IMR-90 (cell line): ENCODE data around the gene NUPR1. TPM values are rescaled to one million over a fixed set of nuclear protein-coding genes. Genes with fewer than 3 reads are reported as not detected.

Source experiments
- ATAC-seq: fragments of 200-7000 bp; cut with Tn5 transposase; 2 replicates; pipeline ENCODE4 v1.9.1; 2020; ENCODE audit warnings: low read depth, mild to moderate bottlenecking, moderate library complexity
- BruUV-seq: library from RNA; stranded (reverse); fragments of 400-500 nt; replicated peaks from 2 replicates; lab custom pipeline; 2021; lab: Mats Ljungman, UMichigan
- CTCF ChIA-PET: fragments of 300-600 bp; formaldehyde crosslinking; extraction: SDS; loops from one replicate; lab custom pipeline; 2021; ENCODE audit warnings: antibody characterized with exemption; lab: Yijun Ruan, JAX
- POLR2A ChIA-PET: fragments of 300-600 bp; sonication (Branson Sonifier 250); formaldehyde crosslinking; loops from one replicate; lab custom pipeline; 2022; ENCODE audit warnings: antibody characterized with exemption; ENCODE audit not compliant: unreplicated experiment; lab: Charles Lee
- DNase-seq: peaks from one replicate; pipeline ENCODE4 v3.0.0; 2013
- H2AFZ ChIP-seq: replicated peaks from 2 replicates; pipeline ENCODE3; 2013; ENCODE audit warnings: low read length, mild to moderate bottlenecking; ENCODE audit not compliant: poor library complexity
- H2AK5ac ChIP-seq: 2 replicates; pipeline ENCODE4 v1.6.1; 2013; ENCODE audit warnings: low read depth, low read length, inconsistent platforms
- H2AK9ac ChIP-seq: replicated peaks from 2 replicates; pipeline ENCODE3; 2013; ENCODE audit warnings: mild to moderate bottlenecking, low read depth, low read length, moderate library complexity; ENCODE audit not compliant: poor library complexity
- H2BK120ac ChIP-seq: 2 replicates; pipeline ENCODE4 v1.6.1; 2013; ENCODE audit warnings: low read depth, low read length, inconsistent platforms
- H2BK15ac ChIP-seq: 3 replicates; pipeline ENCODE4 v1.6.1; 2013; ENCODE audit warnings: low read depth, low read length, inconsistent platforms
- H2BK20ac ChIP-seq: 2 replicates; pipeline ENCODE4 v1.6.1; 2013; ENCODE audit warnings: low read depth, mild to moderate bottlenecking, inconsistent platforms, low read length, moderate library complexity
- H2BK5ac ChIP-seq: 2 replicates; pipeline ENCODE4 v1.6.1; 2013; ENCODE audit warnings: mild to moderate bottlenecking, low read depth, low read length, inconsistent platforms; ENCODE audit not compliant: poor library complexity, severe bottlenecking
- H3K14ac ChIP-seq: replicated peaks from 2 replicates; pipeline ENCODE4 v1.6.1; 2013; ENCODE audit warnings: low read depth, low read length, inconsistent platforms
- H3K18ac ChIP-seq: 2 replicates; pipeline ENCODE4 v1.6.1; 2013; ENCODE audit warnings: low read depth, low read length, control low read depth
- H3K23ac ChIP-seq: 2 replicates; pipeline ENCODE4 v1.6.1; 2013; ENCODE audit warnings: low read depth, low read length, inconsistent platforms
- H3K27ac ChIP-seq: 2 replicates; pipeline ENCODE4 v1.5.1; 2013; ENCODE audit warnings: mild to moderate bottlenecking, control low read depth, low read length; ENCODE audit not compliant: insufficient read depth
- H3K27me3 ChIP-seq: 2 replicates; pipeline ENCODE4 v1.6.1; 2013; ENCODE audit warnings: low read length; ENCODE audit not compliant: control insufficient read depth, insufficient read depth
- H3K36me3 ChIP-seq: 2 replicates; pipeline ENCODE4 v1.6.1; 2013; ENCODE audit warnings: low read length, mixed read lengths; ENCODE audit not compliant: control insufficient read depth, insufficient read depth
- H3K4ac ChIP-seq: 2 replicates; pipeline ENCODE4 v1.6.1; 2013; ENCODE audit warnings: low read depth, low read length, inconsistent platforms
- H3K4me1 ChIP-seq: 2 replicates; pipeline ENCODE4 v1.6.1; 2013; ENCODE audit warnings: low read length, mixed read lengths; ENCODE audit not compliant: control insufficient read depth, insufficient read depth
- H3K4me2 ChIP-seq: 2 replicates; pipeline ENCODE4 v1.6.1; 2013; ENCODE audit warnings: low read depth, mild to moderate bottlenecking, control low read depth, low read length, moderate library complexity
- H3K4me3 ChIP-seq: 2 replicates; pipeline ENCODE4 v1.5.1; 2013; ENCODE audit warnings: low read depth, mild to moderate bottlenecking, control low read depth, low read length, moderate library complexity; ENCODE audit not compliant: insufficient read depth
- H3K56ac ChIP-seq: 2 replicates; pipeline ENCODE4 v1.6.1; 2013; ENCODE audit warnings: low read length, inconsistent platforms; ENCODE audit not compliant: insufficient read depth; ENCODE audit errors: extremely low read depth
- H3K79me1 ChIP-seq, 2 experiments: 2 replicates each; pipeline ENCODE4 v1.6.1; 2013; ENCODE audit warnings: low read length in 2 of 2, inconsistent platforms in 1 of 2, low read depth in 1 of 2
- H3K9ac ChIP-seq: 2 replicates; pipeline ENCODE4 v1.6.1; 2013; ENCODE audit warnings: low read depth, low read length, control low read depth
- H3K9me1 ChIP-seq: 2 replicates; pipeline ENCODE4 v1.6.1; 2013; ENCODE audit warnings: low read length, inconsistent platforms; ENCODE audit not compliant: insufficient read depth
- H3K9me3 ChIP-seq: 2 replicates; pipeline ENCODE4 v1.6.1; 2013; ENCODE audit warnings: low read length; ENCODE audit not compliant: control insufficient read depth, insufficient read depth
- H4K20me1 ChIP-seq: 2 replicates; pipeline ENCODE4 v1.6.1; 2013; ENCODE audit warnings: low read length, inconsistent platforms; ENCODE audit not compliant: insufficient read depth
- H4K5ac ChIP-seq: 2 replicates; pipeline ENCODE4 v1.6.1; 2013; ENCODE audit warnings: mild to moderate bottlenecking, low read depth, low read length, control low read depth
- H4K8ac ChIP-seq, 2 experiments: 2 replicates each; pipeline ENCODE4 v1.6.1; 2013; ENCODE audit warnings: low read depth in 2 of 2, low read length in 2 of 2, control low read depth in 1 of 2, inconsistent platforms in 1 of 2
- H4K91ac ChIP-seq: 2 replicates; pipeline ENCODE4 v1.6.1; 2013; ENCODE audit warnings: low read depth, low read length, inconsistent platforms; ENCODE audit not compliant: insufficient read depth
- BHLHE40 ChIP-seq: fragments of 150-350 bp; IDR thresholded peaks from 2 replicates; pipeline ENCODE4 v1.6.1; 2016; ENCODE audit warnings: mild to moderate bottlenecking, low read depth, low read length
- CEBPB ChIP-seq: IDR thresholded peaks from 2 replicates; pipeline ENCODE4 v1.6.1; 2012; ENCODE audit warnings: low read depth, low read length, improper control_type of control experiment
- CHD1 ChIP-seq: IDR thresholded peaks from 2 replicates; pipeline ENCODE4 v1.6.1; 2012; ENCODE audit warnings: low read depth, low read length, improper control_type of control experiment
- ELK1 ChIP-seq: fragments of 150-350 bp; IDR thresholded peaks from 2 replicates; pipeline ENCODE4 v1.6.1; 2016; ENCODE audit warnings: low read depth, mild to moderate bottlenecking, low read length, moderate library complexity, borderline replicate concordance
- FOS ChIP-seq: fragments of 150-350 bp; IDR thresholded peaks from 2 replicates; pipeline ENCODE4 v1.6.1; 2016; ENCODE audit warnings: low read depth, low read length
- MAFK ChIP-seq: IDR thresholded peaks from 2 replicates; pipeline ENCODE4 v1.6.1; 2012; ENCODE audit warnings: low read depth, low read length, improper control_type of control experiment
- MAZ ChIP-seq: IDR thresholded peaks from 2 replicates; pipeline ENCODE4 v1.6.1; 2012; ENCODE audit warnings: low read depth, mild to moderate bottlenecking, low read length, improper control_type of control experiment, moderate library complexity, borderline replicate concordance
- MXI1 ChIP-seq: IDR thresholded peaks from 2 replicates; pipeline ENCODE4 v1.6.1; 2012; ENCODE audit warnings: low read depth, mild to moderate bottlenecking, low read length, moderate library complexity, borderline replicate concordance
- RAD21 ChIP-seq: IDR thresholded peaks from 2 replicates; pipeline ENCODE4 v1.6.1; 2012; ENCODE audit warnings: low read length, improper control_type of control experiment
- RCOR1 ChIP-seq: IDR thresholded peaks from 2 replicates; pipeline ENCODE4 v1.6.1; 2012; ENCODE audit warnings: mild to moderate bottlenecking, low read length, improper control_type of control experiment; ENCODE audit not compliant: insufficient replicate concordance
- SMC3 ChIP-seq: fragments of 150-350 bp; IDR thresholded peaks from 2 replicates; pipeline ENCODE4 v1.6.1; 2016; ENCODE audit warnings: low read depth, mild to moderate bottlenecking, antibody characterized with exemption, low read length, moderate library complexity
- WGBS, 2 experiments: methylation state at CpG; one replicate each; pipeline versions ENCODE4 v1.1.5 to v1.1.7; 2013; ENCODE audit warnings: missing lambda C conversion rate in 2 of 2; ENCODE audit not compliant: insufficient read length in 1 of 2; ENCODE audit errors: extremely low coverage in 2 of 2; 5-methylcytosine and 5-hydroxymethylcytosine counted together
- dilution Hi-C: fragments of 300-500 bp; cut with HindIII; formaldehyde crosslinking; loops from one replicate; pipeline ENCODE4 v1.14.3; 2018; ENCODE audit warnings: low sequenced_read_pairs; ENCODE audit not compliant: unreplicated experiment
- in situ Hi-C: fragments of 300-500 bp; cut with MboI; formaldehyde crosslinking; loops from 3 replicates; pipeline ENCODE4 v1.14.3; 2019; ENCODE audit warnings: low sequenced_read_pairs, inconsistent platforms, mixed read lengths
- intact Hi-C: fragments of 100-400 bp; cut with micrococcal nuclease; formaldehyde crosslinking; loops from 2 replicates; pipeline ENCODE4 v1.10.0; 2022
- polyA plus RNA-seq, 3 experiments: library from polyadenylated mRNA; depleted of rRNA; stranded (reverse); fragments of >200 nt; gene quantifications; 2 replicates each; pipeline ENCODE4 v1.2.3, GENCODE V29; 2012; ENCODE audit warnings: low replicate concordance in 1 of 3
- total RNA-seq: library from RNA; depleted of rRNA; stranded (reverse); fragments of >200 nt; gene quantifications from 2 replicates; pipeline ENCODE4 v1.2.3, GENCODE V29; 2012

Gene NUPR1
- total and polyA plus RNA-seq, 2 of the 4 experiments (the other 2 are of a cell fraction): 10.2 to 27.9 TPM

DNA sequence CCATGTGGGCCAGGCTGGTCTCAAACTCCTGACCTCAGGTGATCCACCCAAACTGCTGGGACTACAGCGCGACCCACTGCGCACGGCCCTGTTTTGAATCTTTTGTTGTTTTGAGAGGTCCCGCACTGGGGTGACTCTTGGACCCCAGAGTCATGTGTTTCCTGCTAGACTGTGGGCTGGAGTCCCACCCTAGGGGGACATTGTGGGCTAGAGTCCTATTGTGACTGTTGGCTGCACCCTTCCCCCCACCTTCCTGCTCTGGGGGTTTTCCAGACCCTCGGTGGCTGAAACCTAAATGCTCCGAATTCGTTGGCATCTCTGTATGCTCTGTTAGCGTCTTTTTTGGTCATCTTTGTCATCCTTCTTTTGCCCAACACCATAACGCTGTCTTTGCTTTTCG, 16.0 kb downstream of the NUPR1 start:
- dilution Hi-C loops: no loop called here
- H3K14ac ChIP-seq: no peak overlapping the region
- no peak overlapping the region for H4K8ac ChIP-seq
- no peak overlapping the region for H3K9ac ChIP-seq
- H2AK5ac ChIP-seq: no peak overlapping the region
- no peak overlapping the region for H3K23ac ChIP-seq
- H3K4me2 ChIP-seq: no peak overlapping the region
- no peak overlapping the region for H2AK9ac ChIP-seq
- H4K5ac ChIP-seq: no peak overlapping the region
- H3K36me3 ChIP-seq: no peaks in the 10 kb centered on the region
- no peaks in the 10 kb centered on the region for H3K9me1 ChIP-seq
- ChIA-PET POLR2A (interaction anchor here (0.7 kb wide), 1 partner anchor 10 kb away, joined by 11 read pairs; no protein-coding TSS in a partner anchor), CTCF (no interaction called here)
- TF ChIP-seq MXI1 (no peak), ELK1 (no peak), SMC3 (no peak), RCOR1 (no peak), RAD21 (no peak), CEBPB (no peak), FOS (no peak), MAFK (no peak), BHLHE40 (no peak), CHD1 (no peak), MAZ (no peak)
- no peak overlapping the region for H3K4me3 ChIP-seq
- no peak overlapping the region for H2BK120ac ChIP-seq
- no peak overlapping the region for H3K27ac ChIP-seq
- no TSS peak for BruUV-seq
- H3K18ac ChIP-seq: no peak overlapping the region
- H3K79me1 ChIP-seq: no peaks in the 10 kb centered on the region
- intact Hi-C loops: no loop called here
- H3K4ac ChIP-seq: no peak overlapping the region
- no peak overlapping the region for H2BK15ac ChIP-seq
- no peak overlapping the region for H3K56ac ChIP-seq
- no peaks in the 10 kb centered on the region; the same call in 1 of the 2 replicates for H3K27me3 ChIP-seq
- DNase-seq (no peak), ATAC-seq (no peak)
- no peak overlapping the region for H2BK5ac ChIP-seq
- WGBS, 2 experiments: 78% methylated on average over 5 of the region's 11 CpGs; no CpG with 5 or more reads in 1 of the 2 experiments
- H4K91ac ChIP-seq: no peak overlapping the region
- in situ Hi-C loops: no loop called here
- no peak overlapping the region for H2AFZ ChIP-seq
- no peaks in the 10 kb centered on the region; the same call in 1 of the 2 replicates for H3K4me1 ChIP-seq
- H4K20me1 ChIP-seq: no peaks in the 10 kb centered on the region
- H2BK20ac ChIP-seq: no peak overlapping the region
- no peaks in the 10 kb centered on the region for H3K9me3 ChIP-seq
